Fibroblast of villous mesenchyme (primary cell): ENCODE measurements around the gene IFNGR1. TPM values are rescaled to one million over a fixed set of nuclear protein-coding genes. Genes with fewer than 3 reads are reported as not detected.

Experiments used
- total RNA-seq: library from RNA; depleted of rRNA; stranded (reverse); fragments of >200 nt; gene quantifications from 2 replicates; pipeline ENCODE4 v1.2.3, GENCODE V29; 2012

IFNGR1 gene
- total RNA-seq, 1 donor: 47.5 TPM

Other genes with a start within 250 kb of the IFNGR1 start
- 0.43 and 1.3 TPM in 2 replicates for gene IL20RA, start 174.4 kb downstream of the IFNGR1 start, total RNA-seq
- gene IL22RA2, start 45.7 kb downstream of the IFNGR1 start, total RNA-seq: not detected in 2 replicates